Mucosa of gallbladder (tissue), 1 donor: Measurements from ENCODE around the gene USP5. TPM values are rescaled to one million over a fixed set of nuclear protein-coding genes. Genes with fewer than 3 reads are reported as not detected.
"Not testable (repeated sequence)": the region's sequence is repeated elsewhere in the genome, so short reads cannot be mapped to it uniquely, and the experiment has no call there.

Experiments used
- DNase-seq: peaks from one replicate; pipeline ENCODE4 v3.0.0-alpha.2; 2020; ENCODE audit warnings: low spot score
- total RNA-seq: library from RNA; stranded (reverse); gene quantifications from one replicate; pipeline ENCODE4 v1.2.1, GENCODE V29; 2021
- donor health status: DM: no; HTN: no; CAD: no.

The USP5 gene
- total RNA-seq, 1 donor from 2014 or later, result 98.4 TPM

- DNase-seq, result not testable (repeated sequence)
Measured at GRCh38 chr12:6865307-6865706, 13.4 kb downstream of the USP5 start.

- no peak for DNase-seq
Measured at GRCh38 chr12:6866163-6866919, 14.4 kb downstream of the USP5 start.

GRCh38 chr12:6866920-6867412 lies 15.0 kb downstream of the USP5 start:
- no peak for DNase-seq

- peak; percentile 86 for DNase-seq
Measured at GRCh38 chr12:6867413-6868210, 15.7 kb downstream of the USP5 start, which contains the start of gene TPI1. Gene TPI1, plus strand, starts transcription at chr12:6867531. Its CDS starts 36 bp downstream, at chr12:6867567.

- DNase-seq, result no peak
Measured at GRCh38 chr12:6868211-6869048, 16.5 kb downstream of the USP5 start.

GRCh38 chr12:6869049-6870021 lies 17.4 kb downstream of the USP5 start:
- DNase-seq, result peak; percentile 88

GRCh38 chr12:6870304-6870703 lies 18.4 kb downstream of the USP5 start:
- DNase-seq, result not testable (repeated sequence)

- DNase-seq, result peak; percentile 67
Measured at GRCh38 chr12:6871052-6871957, 19.4 kb downstream of the USP5 start.

GRCh38 chr12:6872073-6873048 lies 20.4 kb downstream of the USP5 start:
- peak; percentile 85 for DNase-seq

GRCh38 chr12:6873094-6874014 lies 21.4 kb downstream of the USP5 start, which contains the start of gene SPSB2:
Gene SPSB2, minus strand, starts transcription at chr12:6873303. Its CDS starts 402 bp downstream, at chr12:6872901.
- peak; percentile 99 for DNase-seq

GRCh38 chr12:6874015-6874368 lies 22.0 kb downstream of the USP5 start:
- DNase-seq, result not testable (repeated sequence)

- not testable (repeated sequence) for DNase-seq
Measured at GRCh38 chr12:6879824-6880223, 27.9 kb downstream of the USP5 start.

- no peak for DNase-seq
Measured at GRCh38 chr12:6883252-6883651, 31.3 kb downstream of the USP5 start.

- DNase-seq, result no peak
Measured at GRCh38 chr12:6883683-6884082, 31.7 kb downstream of the USP5 start.

- no peak for DNase-seq
Measured at GRCh38 chr12:6884539-6884938, 32.6 kb downstream of the USP5 start.

- DNase-seq, result not testable (repeated sequence)
Measured at GRCh38 chr12:6886206-6886999, 34.5 kb downstream of the USP5 start.
